ENCODE data around the gene ABCA10. TPM values are rescaled to one million over a fixed set of nuclear protein-coding genes. Genes with fewer than 3 reads are reported as not detected.
"Not testable (repeated sequence)": the region's sequence is repeated elsewhere in the genome, so short reads cannot be mapped to it uniquely, and the experiment has no call there.

ABCA10 gene
- total RNA-seq, 1 experiment from 2014 or later, result 1.00 TPM

- no peak for DNase-seq (ENCODE audit: low spot score)
Observed at GRCh38 chr17:69227541-69227940, 1.1 kb downstream of the ABCA10 start.

- no peak for DNase-seq (ENCODE audit: low spot score)
Observed at GRCh38 chr17:69223809-69224208, 4.8 kb downstream of the ABCA10 start.

GRCh38 chr17:69222707-69223258 is 5.8 kb downstream of the ABCA10 start:
- no peak for DNase-seq (ENCODE audit: low spot score)

GRCh38 chr17:69220098-69220497 is 8.5 kb downstream of the ABCA10 start:
- DNase-seq (ENCODE audit: low spot score), result no peak

GRCh38 chr17:69218986-69219385 is 9.6 kb downstream of the ABCA10 start:
- no peak for DNase-seq (ENCODE audit: low spot score)

GRCh38 chr17:69213059-69213813 is 15.4 kb downstream of the ABCA10 start:
- no peak for DNase-seq (ENCODE audit: low spot score)

GRCh38 chr17:69208640-69209039 is 20.0 kb downstream of the ABCA10 start:
- no peak for DNase-seq (ENCODE audit: low spot score)

GRCh38 chr17:69207151-69207550 is 21.5 kb downstream of the ABCA10 start:
- DNase-seq (ENCODE audit: low spot score), result no peak

- DNase-seq (ENCODE audit: low spot score), result no peak
Observed at GRCh38 chr17:69198238-69198637, 30.4 kb downstream of the ABCA10 start.

GRCh38 chr17:69196105-69196653 is 32.4 kb downstream of the ABCA10 start:
- DNase-seq (ENCODE audit: low spot score), result not testable (repeated sequence)

- no peak for DNase-seq (ENCODE audit: low spot score)
Observed at GRCh38 chr17:69192754-69193153, 35.9 kb downstream of the ABCA10 start.

- no peak for DNase-seq (ENCODE audit: low spot score)
Observed at GRCh38 chr17:69188796-69189195, 39.8 kb downstream of the ABCA10 start.

- DNase-seq (ENCODE audit: low spot score), result no peak
Observed at GRCh38 chr17:69188064-69188463, 40.6 kb downstream of the ABCA10 start.

- DNase-seq (ENCODE audit: low spot score), result no peak
Observed at GRCh38 chr17:69187294-69187693, 41.3 kb downstream of the ABCA10 start.

- peak; percentile 69 for DNase-seq (ENCODE audit: low spot score)
Observed at GRCh38 chr17:69179227-69179952, 49.2 kb downstream of the ABCA10 start.

- no peak for DNase-seq (ENCODE audit: low spot score)
Observed at GRCh38 chr17:69176457-69176795, 52.2 kb downstream of the ABCA10 start.

GRCh38 chr17:69175625-69176456 is 52.8 kb downstream of the ABCA10 start:
- peak; percentile 92 for DNase-seq (ENCODE audit: low spot score)

GRCh38 chr17:69175262-69175624 is 53.4 kb downstream of the ABCA10 start:
- no peak for DNase-seq (ENCODE audit: low spot score)

GRCh38 chr17:69173118-69173517 is 55.5 kb downstream of the ABCA10 start:
- no peak for DNase-seq (ENCODE audit: low spot score)

- no peak for DNase-seq (ENCODE audit: low spot score)
Observed at GRCh38 chr17:69170377-69170776, 58.2 kb downstream of the ABCA10 start.

GRCh38 chr17:69168642-69169041 is 60.0 kb downstream of the ABCA10 start:
- not testable (repeated sequence) for DNase-seq (ENCODE audit: low spot score)

- no peak for DNase-seq (ENCODE audit: low spot score)
Observed at GRCh38 chr17:69166957-69167356, 61.7 kb downstream of the ABCA10 start.

All from A172 (cell line).